Measurements from ENCODE around the gene STIM2.

- TF ChIP-seq, protein P1, sequence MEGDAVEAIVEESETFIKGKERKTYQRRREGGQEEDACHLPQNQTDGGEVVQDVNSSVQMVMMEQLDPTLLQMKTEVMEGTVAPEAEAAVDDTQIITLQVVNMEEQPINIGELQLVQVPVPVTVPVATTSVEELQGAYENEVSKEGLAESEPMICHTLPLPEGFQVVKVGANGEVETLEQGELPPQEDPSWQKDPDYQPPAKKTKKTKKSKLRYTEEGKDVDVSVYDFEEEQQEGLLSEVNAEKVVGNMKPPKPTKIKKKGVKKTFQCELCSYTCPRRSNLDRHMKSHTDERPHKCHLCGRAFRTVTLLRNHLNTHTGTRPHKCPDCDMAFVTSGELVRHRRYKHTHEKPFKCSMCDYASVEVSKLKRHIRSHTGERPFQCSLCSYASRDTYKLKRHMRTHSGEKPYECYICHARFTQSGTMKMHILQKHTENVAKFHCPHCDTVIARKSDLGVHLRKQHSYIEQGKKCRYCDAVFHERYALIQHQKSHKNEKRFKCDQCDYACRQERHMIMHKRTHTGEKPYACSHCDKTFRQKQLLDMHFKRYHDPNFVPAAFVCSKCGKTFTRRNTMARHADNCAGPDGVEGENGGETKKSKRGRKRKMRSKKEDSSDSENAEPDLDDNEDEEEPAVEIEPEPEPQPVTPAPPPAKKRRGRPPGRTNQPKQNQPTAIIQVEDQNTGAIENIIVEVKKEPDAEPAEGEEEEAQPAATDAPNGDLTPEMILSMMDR (IDR thresholded peaks at IDR 0.05), result no peak
- no peak for TF ChIP-seq POLR2A (IDR thresholded peaks at IDR 0.05)
Observed at GRCh38 chr4:26891867-26892266, 31.2 kb downstream of the STIM2 start.

All from esophagus squamous epithelium (tissue), 4 donors.